Mucosa of gallbladder (tissue), 1 donor: Measurements from ENCODE around the gene TK1. TPM values are rescaled to one million over a fixed set of nuclear protein-coding genes. Genes with fewer than 3 reads are reported as not detected.
A peak's percentile ranks its signal among the peaks of the same experiment; 100 is the strongest.
"Not testable (repeated sequence)": the region's sequence is repeated elsewhere in the genome, so short reads cannot be mapped to it uniquely, and the experiment has no call there.

Source experiments
- DNase-seq: peaks from one replicate; pipeline ENCODE4 v3.0.0-alpha.2; 2020; ENCODE audit warnings: low spot score
- total RNA-seq: library from RNA; stranded (reverse); gene quantifications from one replicate; pipeline ENCODE4 v1.2.1, GENCODE V29; 2021
- donor health status: DM: no; HTN: no; CAD: no.

Gene TK1
- total RNA-seq, 1 donor from 2014 or later, result 4.6 TPM

- peak; percentile 75 for DNase-seq
Measured at GRCh38 chr17:78176548-78177025, 10.3 kb downstream of the TK1 start.

GRCh38 chr17:78175643-78175981 lies 11.2 kb downstream of the TK1 start:
- no peak for DNase-seq

GRCh38 chr17:78174870-78175642 lies 11.8 kb downstream of the TK1 start:
- DNase-seq, result no peak

GRCh38 chr17:78174346-78174869 lies 12.4 kb downstream of the TK1 start:
- peak; percentile 88 for DNase-seq

GRCh38 chr17:78173097-78173715 lies 13.6 kb downstream of the TK1 start:
- no peak for DNase-seq

GRCh38 chr17:78172249-78173051 lies 14.4 kb downstream of the TK1 start:
- DNase-seq, result peak; percentile 64

- not testable (repeated sequence) for DNase-seq
Measured at GRCh38 chr17:78171591-78172248, 15.1 kb downstream of the TK1 start.

GRCh38 chr17:78170692-78171590 lies 15.9 kb downstream of the TK1 start:
- no peak for DNase-seq

GRCh38 chr17:78168903-78169793 lies 17.7 kb downstream of the TK1 start:
- DNase-seq, result no peak

GRCh38 chr17:78168242-78168902 lies 18.5 kb downstream of the TK1 start, which contains the start of gene SYNGR2:
Gene SYNGR2 (plus strand): TSS chr17:78168581. CDS start chr17:78168617, 36 bp downstream.
- DNase-seq, result peak; percentile 81

GRCh38 chr17:78166416-78166815 lies 20.4 kb downstream of the TK1 start:
- DNase-seq, result no peak

GRCh38 chr17:78164748-78165607 lies 21.9 kb downstream of the TK1 start:
- no peak for DNase-seq

- DNase-seq, result no peak
Measured at GRCh38 chr17:78163881-78164747, 22.7 kb downstream of the TK1 start.

- DNase-seq, result no peak
Measured at GRCh38 chr17:78159575-78160158, 27.2 kb downstream of the TK1 start.

GRCh38 chr17:78154903-78155811 lies 31.7 kb downstream of the TK1 start:
- DNase-seq, result peak; percentile 11
